Osteoblast (primary cell): Measurements from ENCODE around the gene PIP5KL1. TPM values are rescaled to one million over a fixed set of nuclear protein-coding genes. Genes with fewer than 3 reads are reported as not detected.
"Not testable (repeated sequence)": the region's sequence is repeated elsewhere in the genome, so short reads cannot be mapped to it uniquely, and the experiment has no call there.

Experiments used
- DNase-seq: peaks from one replicate; pipeline ENCODE4 v3.0.0; 2011; ENCODE audit warnings: low spot score, mixed read lengths; ENCODE audit not compliant: insufficient read length; ENCODE audit errors: missing footprints
- H2AFZ ChIP-seq: 2 replicates; pipeline ENCODE4 v1.6.0; 2011; ENCODE audit warnings: mild to moderate bottlenecking, low read length
- H3K27ac ChIP-seq: 2 replicates; pipeline ENCODE4 v1.5.1; 2011; ENCODE audit warnings: mild to moderate bottlenecking, low read depth, low read length, moderate library complexity
- H3K27me3 ChIP-seq: 2 replicates; pipeline ENCODE4 v1.6.0; 2012; ENCODE audit warnings: mild to moderate bottlenecking, control low read depth, inconsistent platforms, low read length, moderate library complexity; ENCODE audit not compliant: insufficient read depth
- H3K36me3 ChIP-seq: 2 replicates; pipeline ENCODE4 v1.5.1; 2011; ENCODE audit warnings: mild to moderate bottlenecking, low read length, control low read depth, moderate library complexity; ENCODE audit not compliant: insufficient read depth
- H3K4me1 ChIP-seq: 2 replicates; pipeline ENCODE4 v1.5.1; 2011; ENCODE audit warnings: mild to moderate bottlenecking, low read length, control low read depth, moderate library complexity; ENCODE audit not compliant: insufficient read depth
- H3K4me2 ChIP-seq: 2 replicates; pipeline ENCODE4 v1.6.0; 2011; ENCODE audit warnings: mild to moderate bottlenecking, low read length; ENCODE audit not compliant: insufficient read depth
- H3K4me3 ChIP-seq: fragments of 200-600 bp; sonication (generic); 3 replicates; pipeline ENCODE4 v1.5.1; 2012; ENCODE audit warnings: mild to moderate bottlenecking, low read length, inconsistent platforms; ENCODE audit not compliant: insufficient read depth
- H3K79me2 ChIP-seq: 2 replicates; pipeline ENCODE4 v1.6.0; 2012; ENCODE audit warnings: mild to moderate bottlenecking, low read length, control low read depth, inconsistent platforms; ENCODE audit not compliant: insufficient read depth
- H3K9me3 ChIP-seq: 2 replicates; pipeline ENCODE4 v1.5.1; 2011; ENCODE audit warnings: low read depth, low read length, control low read depth
- H4K20me1 ChIP-seq: 2 replicates; pipeline ENCODE4 v1.6.0; 2012; ENCODE audit warnings: mild to moderate bottlenecking, low read length, control low read depth; ENCODE audit not compliant: insufficient read depth
- total RNA-seq: library from RNA; depleted of rRNA; stranded (reverse); fragments of >200 nt; gene quantifications from 2 replicates; pipeline ENCODE4 v1.2.3, GENCODE V29; 2012
- TF ChIP-seq, protein P1 (sequence below): IDR thresholded peaks from 2 replicates; pipeline ENCODE4 v1.5.1; 2011; ENCODE audit warnings: mild to moderate bottlenecking, low read depth, low read length, moderate library complexity; ENCODE audit errors: extremely low read depth

PIP5KL1 gene
- total RNA-seq, 1 donor, result 2.2 TPM

DNA sequence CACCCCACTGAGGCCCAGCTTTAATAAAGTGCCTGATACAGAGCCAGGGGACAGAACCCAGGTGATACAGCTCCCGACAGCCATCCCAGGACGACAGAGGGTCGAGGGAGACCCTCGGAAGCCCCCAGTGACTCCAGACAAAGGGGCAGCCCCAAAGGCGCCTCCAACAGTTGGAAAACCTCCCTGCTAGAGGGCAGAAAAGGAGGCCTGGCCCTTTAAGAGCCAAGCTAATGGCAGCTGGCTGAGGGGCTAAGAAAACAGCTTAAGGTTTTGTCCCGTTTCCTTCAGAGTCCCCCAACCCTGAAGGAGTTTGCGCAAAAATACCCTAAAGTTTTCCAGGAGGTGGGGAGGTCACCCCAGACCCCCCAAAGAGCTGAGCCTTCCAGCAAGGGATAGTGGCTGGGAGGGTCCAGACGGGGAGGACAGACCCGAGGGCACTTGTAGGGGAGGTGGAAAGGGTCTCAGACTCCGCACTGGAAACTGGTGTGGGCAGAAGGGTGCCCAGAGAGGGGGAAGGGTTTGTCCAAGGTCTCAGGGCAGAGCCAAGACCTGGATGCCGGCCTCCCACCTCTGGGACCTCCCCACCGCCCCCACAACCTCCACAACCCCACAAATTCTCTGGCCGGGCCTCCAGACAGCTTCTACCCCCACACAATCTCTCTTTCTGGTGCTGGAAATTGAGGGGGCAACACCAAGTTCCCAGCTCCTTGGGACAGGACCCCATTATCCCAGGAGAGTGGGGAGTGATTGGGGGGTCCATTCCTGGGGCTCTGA lies 44.9 kb downstream of the PIP5KL1 start:
- Histone ChIP-seq H3K9me3 (no peaks in the 10 kb centered on the region), H2AFZ (no peak overlapping the region), H4K20me1 (peaks cover 19% of the 10 kb centered on the region), H3K4me1 (no peaks in the 10 kb centered on the region), H3K4me3 (no peak overlapping the region), H3K27ac (no peak overlapping the region), H3K4me2 (no peak overlapping the region), H3K27me3 (no peaks in the 10 kb centered on the region), H3K79me2 (no peaks in the 10 kb centered on the region), H3K36me3 (peaks cover 47% of the 10 kb centered on the region)
- peak; percentile 14 for DNase-seq
- TF ChIP-seq, protein P1, sequence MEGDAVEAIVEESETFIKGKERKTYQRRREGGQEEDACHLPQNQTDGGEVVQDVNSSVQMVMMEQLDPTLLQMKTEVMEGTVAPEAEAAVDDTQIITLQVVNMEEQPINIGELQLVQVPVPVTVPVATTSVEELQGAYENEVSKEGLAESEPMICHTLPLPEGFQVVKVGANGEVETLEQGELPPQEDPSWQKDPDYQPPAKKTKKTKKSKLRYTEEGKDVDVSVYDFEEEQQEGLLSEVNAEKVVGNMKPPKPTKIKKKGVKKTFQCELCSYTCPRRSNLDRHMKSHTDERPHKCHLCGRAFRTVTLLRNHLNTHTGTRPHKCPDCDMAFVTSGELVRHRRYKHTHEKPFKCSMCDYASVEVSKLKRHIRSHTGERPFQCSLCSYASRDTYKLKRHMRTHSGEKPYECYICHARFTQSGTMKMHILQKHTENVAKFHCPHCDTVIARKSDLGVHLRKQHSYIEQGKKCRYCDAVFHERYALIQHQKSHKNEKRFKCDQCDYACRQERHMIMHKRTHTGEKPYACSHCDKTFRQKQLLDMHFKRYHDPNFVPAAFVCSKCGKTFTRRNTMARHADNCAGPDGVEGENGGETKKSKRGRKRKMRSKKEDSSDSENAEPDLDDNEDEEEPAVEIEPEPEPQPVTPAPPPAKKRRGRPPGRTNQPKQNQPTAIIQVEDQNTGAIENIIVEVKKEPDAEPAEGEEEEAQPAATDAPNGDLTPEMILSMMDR, result no peak

- Histone ChIP-seq H3K4me2 (no peak overlapping the region), H3K4me3 (no peak overlapping the region), H3K4me1 (no peaks in the 10 kb centered on the region), H2AFZ (no peak overlapping the region), H3K79me2 (no peaks in the 10 kb centered on the region), H3K9me3 (no peaks in the 10 kb centered on the region), H3K36me3 (peaks cover 40% of the 10 kb centered on the region), H3K27me3 (no peaks in the 10 kb centered on the region), H4K20me1 (peaks cover 19% of the 10 kb centered on the region), H3K27ac (no peak overlapping the region)
- TF ChIP-seq, protein P1, result no peak
- peak; percentile 49 for DNase-seq
Measured at GRCh38 chr9:127884976-127885490, 45.5 kb downstream of the PIP5KL1 start.

DNA sequence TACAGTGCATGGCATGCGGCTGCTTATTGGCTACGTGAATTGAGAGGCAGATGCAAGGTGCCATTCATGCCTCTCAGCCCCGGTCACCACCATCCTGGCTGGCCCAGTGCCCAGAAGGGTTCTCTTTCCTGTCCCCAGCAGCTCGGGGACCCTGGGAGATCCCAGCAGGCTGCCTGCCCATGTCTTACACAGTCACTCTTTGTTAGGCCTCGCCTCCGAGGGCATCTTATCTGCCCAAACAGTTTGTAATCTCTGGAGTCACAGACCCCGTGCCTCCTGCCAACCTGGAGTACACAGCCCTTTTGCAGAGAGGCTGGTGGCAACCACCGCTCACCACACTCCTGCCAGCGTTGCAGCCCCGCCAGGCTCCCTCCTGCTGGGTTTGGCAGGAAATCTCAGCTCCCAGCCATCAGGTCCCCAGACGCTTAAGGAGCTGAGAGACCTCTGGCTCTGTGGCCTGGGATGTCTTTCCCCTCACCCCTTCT lies 46.1 kb downstream of the PIP5KL1 start:
- H3K27ac ChIP-seq, result no peak overlapping the region
- peak; percentile 58 for DNase-seq
- no peaks in the 10 kb centered on the region for H3K9me3 ChIP-seq
- H3K27me3 ChIP-seq, result no peaks in the 10 kb centered on the region
- TF ChIP-seq, protein P1, result no peak
- H3K4me2 ChIP-seq, result no peak overlapping the region
- no peaks in the 10 kb centered on the region for H3K79me2 ChIP-seq
- H2AFZ ChIP-seq, result no peak overlapping the region
- no peak overlapping the region for H3K4me3 ChIP-seq
- H3K4me1 ChIP-seq, result no peaks in the 10 kb centered on the region
- peaks cover 19% of the 10 kb centered on the region for H4K20me1 ChIP-seq
- H3K36me3 ChIP-seq, result peaks cover 35% of the 10 kb centered on the region

DNA sequence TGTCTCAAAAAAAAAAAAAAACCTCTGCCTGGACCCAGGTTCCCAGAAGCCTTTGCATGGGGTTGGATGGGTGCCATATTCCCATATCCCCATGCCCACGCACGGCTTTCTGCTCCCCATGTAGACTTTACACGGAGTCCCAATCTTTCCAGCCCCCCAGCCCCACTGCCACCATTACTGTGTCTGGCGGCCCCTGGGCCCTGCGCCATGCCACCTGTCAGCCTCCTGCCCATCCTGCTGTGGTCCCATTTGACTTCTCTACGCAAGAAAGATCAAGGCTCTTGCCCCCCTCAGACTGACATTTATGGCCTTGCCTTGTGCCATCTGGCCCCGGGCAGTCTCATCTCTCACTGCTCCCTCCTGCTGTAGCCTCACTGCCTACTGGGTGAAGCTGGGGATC lies 46.6 kb downstream of the PIP5KL1 start:
- Histone ChIP-seq H3K9me3 (no peaks in the 10 kb centered on the region), H3K27ac (no peak overlapping the region), H3K4me2 (no peak overlapping the region), H3K4me1 (no peaks in the 10 kb centered on the region), H3K4me3 (no peak overlapping the region), H3K79me2 (no peaks in the 10 kb centered on the region), H3K36me3 (peaks cover 32% of the 10 kb centered on the region), H2AFZ (no peak overlapping the region), H3K27me3 (no peaks in the 10 kb centered on the region), H4K20me1 (peaks cover 19% of the 10 kb centered on the region)
- TF ChIP-seq, protein P1, result no peak
- DNase-seq, result peak; percentile 29

GRCh38 chr9:127881715-127882114 lies 48.9 kb downstream of the PIP5KL1 start:
- H3K79me2 ChIP-seq, H3K27ac ChIP-seq, H3K4me3 ChIP-seq, H2AFZ ChIP-seq, DNase-seq, H3K4me2 ChIP-seq, H3K27me3 ChIP-seq, H3K9me3 ChIP-seq: not testable (repeated sequence)
- Histone ChIP-seq H3K4me1 (peaks cover 10% of the 10 kb centered on the region), H3K36me3 (peaks cover 15% of the 10 kb centered on the region), H4K20me1 (peaks cover 12% of the 10 kb centered on the region)
